ENCODE results near the gene IP6K3.

IP6K3 gene

DNA sequence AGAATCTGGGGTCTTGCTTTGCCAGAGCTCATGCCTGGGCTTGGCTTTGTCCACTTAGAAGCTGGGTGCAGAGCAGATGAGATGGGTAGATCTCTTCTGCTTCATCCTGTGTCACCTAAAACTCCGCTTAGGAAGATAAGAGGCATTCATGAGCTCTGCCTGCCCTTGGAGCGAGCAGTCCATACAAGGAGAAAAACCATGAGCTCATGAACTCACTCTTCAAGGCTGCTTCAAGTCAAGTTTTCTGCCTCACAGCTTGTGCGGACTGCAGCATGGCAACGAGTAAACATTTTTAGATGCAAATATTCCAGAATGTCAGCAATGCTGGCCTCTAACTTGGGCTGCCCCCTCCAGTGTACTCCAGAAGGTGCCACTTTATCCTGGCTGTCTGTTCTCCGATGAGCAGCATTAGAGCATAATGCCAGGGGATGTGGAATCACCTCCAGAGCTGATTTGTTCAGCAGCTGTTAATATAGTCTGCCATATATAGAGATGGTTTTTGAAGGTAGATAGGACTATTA, 24.5 kb downstream of the IP6K3 start:
- DNase-seq (ENCODE audit: low read depth), result no peak

DNA sequence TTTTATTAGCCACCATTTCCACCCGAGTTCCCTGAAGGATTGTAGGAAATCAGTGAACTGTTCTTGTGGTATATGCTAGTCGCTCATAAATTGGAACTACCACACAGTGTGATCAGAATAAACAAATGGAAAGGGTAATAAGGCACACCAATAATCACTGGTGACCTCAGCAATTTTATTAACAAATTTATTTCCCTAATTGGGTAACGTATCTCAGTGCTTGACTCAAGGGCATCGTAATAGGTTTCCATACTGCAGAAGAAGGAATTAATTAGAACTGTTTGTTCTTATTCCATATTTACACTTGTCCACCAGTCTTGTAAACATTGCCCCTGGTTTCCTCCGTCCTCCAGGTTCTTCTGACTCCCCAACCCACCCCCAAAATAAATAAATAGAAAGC, 25.2 kb downstream of the IP6K3 start:
- no peak for DNase-seq (ENCODE audit: low read depth)

GRCh38 chr6:33720998-33721397, 25.7 kb downstream of the IP6K3 start:
- DNase-seq (ENCODE audit: low read depth), result no peak

DNA sequence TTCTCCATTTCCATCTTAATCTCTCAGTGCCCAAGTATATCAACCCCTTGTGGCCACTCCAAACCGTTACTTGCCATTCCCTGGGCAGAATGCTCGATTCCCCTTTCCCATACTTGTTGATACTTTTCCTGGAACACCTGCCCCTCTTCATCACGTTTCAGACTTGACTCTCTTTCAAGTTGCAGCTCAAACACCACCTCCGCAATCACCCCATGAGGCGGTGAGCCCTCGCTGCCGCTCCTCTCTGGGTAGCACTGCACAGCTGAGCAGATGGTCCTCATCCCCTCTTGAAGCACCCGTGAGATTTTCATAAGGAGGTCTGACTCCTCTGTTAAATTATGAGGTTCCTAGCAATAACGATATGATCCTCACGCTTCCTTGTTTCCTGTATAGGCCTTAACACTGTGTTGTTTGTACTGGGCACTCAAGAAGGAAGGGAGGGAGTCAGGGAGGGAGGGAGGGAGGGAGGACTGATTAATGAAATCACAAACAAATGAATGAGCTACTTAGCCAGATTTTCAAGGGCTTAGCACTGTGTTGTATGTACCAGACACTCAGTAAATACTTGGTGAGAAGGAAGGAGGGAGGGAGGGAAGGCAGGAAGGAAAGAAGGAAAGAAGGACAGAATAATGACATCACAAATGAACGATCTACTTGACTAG, 27.2 kb downstream of the IP6K3 start:
- no peak for DNase-seq (ENCODE audit: low read depth)

DNA sequence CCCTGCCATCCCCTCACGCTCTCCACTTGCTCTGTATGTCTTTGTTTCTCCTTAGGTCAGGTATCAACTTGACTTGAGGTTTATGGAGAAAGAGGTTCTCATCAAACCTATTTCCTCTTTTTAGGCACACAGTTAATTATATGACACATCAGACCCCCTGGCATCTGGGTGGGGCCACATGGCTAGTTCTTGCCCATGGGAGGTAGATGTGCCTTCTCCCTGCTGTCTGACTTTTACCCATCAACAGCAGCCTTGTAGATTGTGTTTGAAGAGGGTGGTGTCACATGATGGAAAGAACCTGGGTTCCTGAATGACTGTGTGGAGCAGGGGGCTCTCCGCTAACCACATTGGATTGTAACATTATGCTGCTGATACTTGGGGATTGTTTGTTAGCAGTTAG, 28.0 kb downstream of the IP6K3 start:
- DNase-seq (ENCODE audit: low read depth), result no peak

DNA sequence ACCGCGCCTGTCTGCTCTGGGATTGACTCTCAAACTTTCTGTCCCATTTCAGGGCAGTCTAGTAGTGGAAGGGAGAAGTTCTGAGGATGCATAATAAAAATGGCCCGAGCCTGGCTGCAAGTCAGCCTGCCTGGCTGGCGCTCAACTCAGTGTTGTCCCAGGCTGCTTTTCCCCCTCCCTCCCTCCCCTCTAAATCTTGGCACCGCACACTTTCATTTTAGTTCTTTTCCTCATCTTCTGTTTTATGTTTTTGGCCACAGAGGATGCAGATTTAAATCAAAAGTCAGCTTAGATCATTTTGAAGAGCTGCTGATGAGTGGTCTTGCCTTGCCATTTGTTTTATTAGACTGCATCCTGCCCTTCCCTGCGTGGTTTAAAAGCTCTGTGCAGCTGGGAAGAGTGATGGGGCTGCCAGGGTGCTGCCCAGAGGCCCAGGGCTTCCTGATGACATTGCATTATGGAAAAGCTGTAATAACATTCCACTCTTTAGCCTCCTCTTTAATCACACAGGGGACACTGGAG, 28.7 kb downstream of the IP6K3 start:
- DNase-seq (ENCODE audit: low read depth), result no peak

DNA sequence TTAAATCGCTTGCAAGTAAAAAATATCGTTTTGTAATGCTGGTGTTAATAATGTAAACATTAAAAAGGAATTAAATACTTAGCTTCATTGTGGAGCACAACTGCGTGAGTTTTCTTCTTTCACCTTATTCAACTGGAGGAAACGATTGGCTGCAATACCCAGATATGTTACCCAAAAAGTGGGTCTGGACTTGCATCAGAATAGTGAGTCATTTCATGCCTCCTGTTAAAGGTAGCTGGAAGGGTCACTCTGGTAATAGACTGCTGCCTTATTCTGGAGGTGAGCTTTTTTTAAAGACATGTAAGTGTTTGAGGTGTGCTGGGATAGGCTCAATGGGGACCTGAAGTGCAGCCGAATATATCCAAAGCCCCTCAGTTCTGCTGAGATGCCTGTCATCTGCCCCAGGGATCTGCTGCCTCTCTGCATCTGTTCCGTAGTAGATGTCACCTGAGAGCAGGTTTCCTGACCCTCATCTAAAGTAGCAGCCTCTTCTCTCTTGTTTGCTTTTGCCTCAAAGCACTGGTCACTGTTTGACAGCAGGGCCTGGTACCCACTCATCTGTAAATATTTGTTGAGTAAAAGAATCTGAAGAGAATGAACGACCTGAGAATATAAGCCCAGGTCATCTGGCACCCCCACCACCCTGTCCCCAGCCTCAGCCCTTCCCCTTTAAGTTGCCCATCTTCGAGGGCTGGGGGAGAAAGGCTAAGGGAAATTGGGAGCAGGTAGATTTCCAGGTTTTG, 29.6 kb downstream of the IP6K3 start:
- DNase-seq (ENCODE audit: low read depth), result no peak

DNA sequence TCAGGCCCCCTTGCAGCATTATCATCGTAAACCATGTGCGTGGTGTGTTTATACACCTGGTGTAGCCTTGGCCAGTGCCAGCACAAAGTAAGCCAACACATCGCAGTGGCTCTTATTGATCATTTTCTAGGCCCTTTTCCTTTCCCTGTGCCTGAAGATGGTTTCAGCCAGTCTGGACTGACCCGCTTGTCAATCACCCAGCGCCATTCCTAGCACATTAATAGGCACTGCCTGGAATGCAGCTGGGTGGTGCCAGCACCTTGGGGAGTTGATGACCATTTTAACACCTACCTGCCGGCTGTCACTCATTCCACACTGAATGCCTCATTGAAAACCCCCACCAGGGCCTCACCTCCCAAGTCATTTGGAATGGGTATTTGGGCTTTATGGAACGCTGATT, 30.3 kb downstream of the IP6K3 start:
- no peak for DNase-seq (ENCODE audit: low read depth)

DNA sequence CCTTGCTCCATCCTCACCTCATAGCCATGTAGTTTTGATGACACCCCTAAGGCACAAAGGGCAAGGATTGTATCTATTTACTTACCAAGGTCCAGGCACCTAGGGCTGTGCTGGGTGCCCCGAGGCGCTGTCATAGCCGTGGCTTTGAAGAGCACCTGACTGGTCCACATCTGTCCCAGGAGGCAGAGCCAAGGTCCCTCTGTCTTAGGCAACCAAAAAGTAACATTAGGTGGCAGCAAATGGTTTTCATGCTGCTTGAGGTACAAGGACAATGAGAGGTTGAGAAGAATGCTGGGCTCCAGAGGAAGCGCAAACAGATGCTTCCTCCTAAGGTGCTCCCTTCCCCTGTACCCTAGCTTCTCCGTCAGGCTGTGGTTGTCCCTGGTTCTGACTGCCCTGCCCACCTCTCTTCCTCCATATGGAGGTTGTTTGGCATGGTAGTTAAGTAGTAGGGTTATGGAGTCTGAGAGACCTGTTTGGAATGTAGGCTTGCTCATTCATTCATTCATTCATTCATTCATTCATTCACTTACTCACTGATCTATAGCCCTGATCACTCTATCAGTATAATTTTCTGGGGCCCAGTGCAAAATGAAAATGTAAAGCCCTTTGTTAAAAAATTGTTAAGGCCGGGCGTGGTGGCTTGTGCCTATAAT, 32.2 kb downstream of the IP6K3 start:
- DNase-seq (ENCODE audit: low read depth), result no peak

GRCh38 chr6:33713786-33714185, 32.9 kb downstream of the IP6K3 start:
- DNase-seq (ENCODE audit: low read depth), result no peak

DNA sequence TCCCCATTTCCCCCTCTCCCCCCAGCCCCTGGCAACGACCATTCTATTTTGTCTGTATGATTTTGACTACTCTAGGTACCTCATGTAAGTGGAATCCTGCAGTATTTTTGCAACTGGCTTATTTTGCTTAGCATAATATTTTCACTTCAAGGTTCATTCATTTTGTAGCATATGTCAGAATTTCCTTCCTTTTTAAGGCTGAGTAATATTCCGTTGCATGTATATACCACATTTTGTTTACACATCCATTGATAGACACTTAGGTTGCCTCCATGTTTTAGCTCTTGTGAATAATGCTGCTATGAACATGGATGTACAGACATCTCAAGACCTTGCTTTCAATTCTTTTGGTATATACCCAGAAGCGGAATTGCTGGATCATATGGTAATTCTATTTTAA, 33.8 kb downstream of the IP6K3 start:
- no peak for DNase-seq (ENCODE audit: low read depth)

DNA sequence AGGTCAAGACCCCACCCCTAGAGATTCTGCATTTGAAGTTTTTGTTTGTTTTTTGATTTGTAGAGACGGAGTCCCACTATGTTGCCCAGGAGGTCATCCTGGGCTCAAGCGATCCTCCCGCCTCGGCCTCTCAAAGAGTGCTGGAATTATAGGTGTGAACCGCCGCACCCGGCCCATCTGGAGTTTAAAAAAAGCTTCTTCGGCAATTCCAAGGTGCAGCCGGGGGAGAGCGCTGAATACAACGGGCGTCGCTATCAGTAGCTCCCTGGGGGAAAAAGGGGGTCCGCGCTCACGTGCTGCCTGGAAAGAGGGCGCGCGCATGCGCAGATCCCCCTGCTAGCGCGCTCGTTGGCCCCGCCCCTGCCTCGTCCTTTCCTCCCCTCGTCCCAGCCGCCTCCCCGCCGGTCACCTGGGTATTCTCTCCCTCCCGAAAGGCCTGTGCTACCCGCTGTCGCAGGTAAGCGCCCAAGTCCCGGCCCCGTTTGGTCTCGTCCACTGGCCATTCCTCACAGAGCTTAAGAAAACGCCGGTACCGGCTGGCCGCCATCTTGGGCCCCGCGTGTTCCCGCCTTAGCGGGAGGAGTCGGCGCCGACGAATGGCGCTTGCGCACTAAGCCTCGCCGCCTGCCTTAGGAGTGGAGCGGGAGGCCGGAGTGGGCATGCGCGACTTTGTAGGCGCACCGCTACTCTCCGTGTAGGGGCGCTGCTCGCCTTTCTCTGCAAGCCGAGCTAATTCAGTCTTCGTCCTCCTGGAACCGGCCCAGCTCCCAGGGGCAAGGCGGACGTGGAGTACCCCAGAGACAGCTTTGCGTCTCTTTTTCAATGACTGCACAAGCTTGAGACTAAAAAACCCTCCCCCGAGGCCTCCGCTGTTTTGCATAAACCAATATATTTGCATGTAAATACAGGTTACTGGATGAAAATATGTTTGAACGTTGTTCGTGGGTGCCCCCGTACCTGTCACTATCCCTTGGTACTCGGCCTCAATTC, 35.3 kb downstream of the IP6K3 start, which contains the start of gene UQCC2:
Gene UQCC2, minus strand, starts transcription at position 561 of the 990 bp plus-strand sequence. Its CDS starts 14 bp downstream, at position 547.
- peak; percentile 65 for DNase-seq (ENCODE audit: low read depth)

DNA sequence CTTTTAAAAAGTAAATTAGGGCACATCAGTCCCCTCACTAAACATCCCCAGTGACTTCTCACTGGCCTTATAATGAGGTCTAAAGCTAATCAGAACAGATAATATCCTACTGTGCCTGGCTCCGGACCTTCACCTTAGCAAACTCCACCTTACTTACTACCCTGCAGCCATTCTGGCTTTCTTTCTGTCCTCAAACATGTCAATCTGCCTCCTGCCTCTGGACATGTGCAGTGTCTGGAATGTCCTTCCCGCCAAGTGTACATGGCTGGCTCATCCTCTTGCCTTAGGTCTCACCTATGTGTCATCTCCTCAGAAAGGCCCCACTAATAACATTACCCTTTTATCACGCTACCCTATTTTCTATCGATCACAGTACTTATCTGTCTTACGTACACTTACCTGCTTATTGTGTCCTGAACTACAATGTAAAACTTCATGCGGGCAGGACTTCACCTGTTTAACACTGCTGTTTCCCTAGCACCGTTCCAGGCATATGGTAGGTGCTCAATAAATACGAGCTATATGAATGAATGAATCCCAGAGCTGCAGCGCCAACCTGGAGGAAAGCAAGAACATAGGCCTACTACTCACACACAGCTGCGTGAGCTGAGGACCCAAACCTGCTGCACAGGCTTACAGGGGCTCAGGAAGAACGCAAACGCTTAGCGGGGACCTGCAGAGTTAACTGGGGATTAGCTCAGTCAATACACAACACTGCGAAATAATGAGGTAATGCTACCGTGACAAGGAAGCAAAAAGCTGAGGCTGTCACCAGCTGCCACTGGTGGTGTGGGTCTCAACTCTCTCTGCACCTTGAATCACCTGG, 36.2 kb downstream of the IP6K3 start:
- no peak for DNase-seq (ENCODE audit: low read depth)

DNA sequence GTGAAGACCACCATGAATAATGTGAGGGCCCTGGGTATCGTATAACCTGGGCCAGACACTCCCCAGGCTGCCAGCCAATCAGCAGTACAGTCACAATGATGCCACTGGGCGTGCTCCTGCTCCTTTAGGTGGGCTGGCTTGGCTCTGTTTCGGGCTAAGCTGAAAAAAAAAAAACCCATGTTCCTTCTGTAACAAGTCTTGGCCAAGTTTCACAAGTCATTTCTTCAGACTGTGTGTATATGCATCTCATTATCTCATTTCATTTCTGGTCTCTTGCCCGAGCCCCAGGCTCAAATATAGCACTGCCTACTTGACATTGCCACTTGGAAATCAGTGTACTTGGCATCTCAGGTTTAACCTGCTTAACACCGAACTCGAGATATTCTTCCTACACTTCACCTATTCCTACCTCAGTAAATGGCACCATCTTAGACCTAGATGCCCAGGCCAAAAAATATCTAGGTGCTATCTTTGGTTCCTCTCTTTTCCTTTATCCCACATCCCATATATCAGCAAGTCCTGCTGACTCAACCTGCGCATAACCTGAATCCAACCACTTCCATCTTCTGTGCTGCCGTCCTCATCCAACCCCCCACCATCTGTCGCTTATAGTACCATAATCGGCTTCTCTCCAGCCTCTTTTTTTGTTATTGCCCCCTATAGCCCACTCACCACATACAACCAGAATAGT, 37.0 kb downstream of the IP6K3 start:
- no peak for DNase-seq (ENCODE audit: low read depth)

GRCh38 chr6:33708516-33709204, 38.0 kb downstream of the IP6K3 start:
- no peak for DNase-seq (ENCODE audit: low read depth)

- no peak for DNase-seq (ENCODE audit: low read depth)
These were observed 38.9 kb downstream of the IP6K3 start for GRCh38 chr6:33707771-33708170.

GRCh38 chr6:33705955-33706725, 40.6 kb downstream of the IP6K3 start:
- DNase-seq (ENCODE audit: low read depth), result no peak

- no peak for DNase-seq (ENCODE audit: low read depth)
These were observed 41.3 kb downstream of the IP6K3 start for GRCh38 chr6:33705268-33705885.
